HG03469 (cell line): ENCODE measurements around the gene ODC1.

Experiments
- ATAC-seq: cut with Tn5 transposase; IDR thresholded peaks from one replicate; pipeline ENCODE4 v1.9.1; 2021; ENCODE audit warnings: mild to moderate bottlenecking, moderate library complexity, moderate number of reproducible peaks; ENCODE audit not compliant: unreplicated experiment

Gene ODC1

GRCh38 chr2:10402653-10403215 is 45.4 kb downstream of the ODC1 start:
- no peak for ATAC-seq

- ATAC-seq = no peak
Measured at GRCh38 chr2:10402062-10402585, 46.0 kb downstream of the ODC1 start.

- ATAC-seq = no peak
Measured at GRCh38 chr2:10400978-10401951, 46.9 kb downstream of the ODC1 start.

GRCh38 chr2:10400568-10400977 is 47.6 kb downstream of the ODC1 start:
- ATAC-seq = no peak

- no peak for ATAC-seq
Measured at GRCh38 chr2:10400002-10400401, 48.1 kb downstream of the ODC1 start.

GRCh38 chr2:10399358-10399757 is 48.8 kb downstream of the ODC1 start:
- ATAC-seq = no peak

- ATAC-seq = no peak
Measured at GRCh38 chr2:10398496-10398895, 49.6 kb downstream of the ODC1 start.

GRCh38 chr2:10397878-10398277 is 50.2 kb downstream of the ODC1 start:
- no peak for ATAC-seq

- ATAC-seq = no peak
Measured at GRCh38 chr2:10397297-10397875, 50.7 kb downstream of the ODC1 start.

- ATAC-seq = no peak
Measured at GRCh38 chr2:10396464-10396863, 51.7 kb downstream of the ODC1 start.

GRCh38 chr2:10395893-10396292 is 52.2 kb downstream of the ODC1 start:
- no peak for ATAC-seq

GRCh38 chr2:10393640-10393982 is 54.5 kb downstream of the ODC1 start:
- ATAC-seq = no peak

GRCh38 chr2:10392951-10393639 is 55.0 kb downstream of the ODC1 start:
- ATAC-seq = no peak

- ATAC-seq = no peak
Measured at GRCh38 chr2:10392548-10392947, 55.6 kb downstream of the ODC1 start.

- ATAC-seq = no peak
Measured at GRCh38 chr2:10392100-10392499, 56.0 kb downstream of the ODC1 start.

- ATAC-seq = no peak
Measured at GRCh38 chr2:10390369-10390801, 57.7 kb downstream of the ODC1 start.
